ENCODE data around the gene ALG8. TPM values are rescaled to one million over a fixed set of nuclear protein-coding genes. Genes with fewer than 3 reads are reported as not detected.
"Not testable (repeated sequence)": the region's sequence is repeated elsewhere in the genome, so short reads cannot be mapped to it uniquely, and the experiment has no call there.

Gene ALG8
- total RNA-seq, 1 experiment from 2014 or later, result 97.0 TPM

DNA sequence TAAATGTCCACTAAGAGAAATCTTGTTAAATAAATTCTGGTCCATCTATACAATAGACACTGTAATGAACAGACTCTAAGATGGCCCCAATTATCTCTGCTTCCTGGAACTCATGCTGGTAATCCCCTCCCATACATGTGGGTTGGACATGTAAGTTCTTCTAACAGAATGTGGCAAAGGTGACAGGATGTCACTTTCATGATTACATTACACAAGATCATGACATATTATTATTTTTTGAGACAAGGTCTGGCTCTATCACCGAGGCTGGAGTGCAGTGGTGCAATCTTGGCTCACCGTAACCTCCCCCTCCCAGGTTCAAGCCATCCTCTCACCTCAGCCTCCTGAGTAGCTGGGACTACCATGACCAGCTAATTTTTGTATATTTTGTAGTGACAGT, 45.2 kb downstream of the ALG8 start:
- in situ Hi-C loops (cut with HindIII; ENCODE audit: low pct_unique_long_range_greater_than_20kb, low sequenced_read_pairs), result no loop called here
- TF ChIP-seq REST (IDR thresholded peaks at IDR 0.05; ENCODE audit: insufficient read depth in 1 of 2, low read depth in 2 of 2, low read length in 1 of 2), result no peak
- no TSS peak for BruUV-seq (replicated peaks)
- H3K27ac ChIP-seq (ENCODE audit: low read length), result no peak overlapping the region
- ATAC-seq, result no peak
- ChIA-PET POLR2A (no interaction called here), CTCF (no interaction called here)
- DNase-seq (ENCODE audit: low read depth, low spot score), result no peak
- H3K4me1 ChIP-seq (ENCODE audit: control insufficient read depth, insufficient read depth, low read length), result no peaks in the 10 kb centered on the region
- H3K36me3 ChIP-seq (ENCODE audit: control insufficient read depth, insufficient read depth, low read length), result no peaks in the 10 kb centered on the region
- H3K27me3 ChIP-seq (ENCODE audit: control insufficient read depth, insufficient read depth, low read length), result no peaks in the 10 kb centered on the region
- no peaks in the 10 kb centered on the region for H3K9me3 ChIP-seq (ENCODE audit: control insufficient read depth, insufficient read depth, low read depth, low read length)
- H3K4me3 ChIP-seq (ENCODE audit: low read depth in 2 of 2, low read length in 2 of 2), result no peak overlapping the region
- intact Hi-C loops (cut with micrococcal nuclease; ENCODE audit: unreplicated experiment), result no loop called here

- DNase-seq (ENCODE audit: low read depth, low spot score); H3K4me1 ChIP-seq (ENCODE audit: control insufficient read depth, insufficient read depth, low read length); intact Hi-C loops (cut with micrococcal nuclease; ENCODE audit: unreplicated experiment); H3K36me3 ChIP-seq (ENCODE audit: control insufficient read depth, insufficient read depth, low read length); H3K27ac ChIP-seq (ENCODE audit: low read length); in situ Hi-C loops (cut with HindIII; ENCODE audit: low pct_unique_long_range_greater_than_20kb, low sequenced_read_pairs); BruUV-seq (replicated peaks); H3K27me3 ChIP-seq (ENCODE audit: control insufficient read depth, insufficient read depth, low read length); H3K9me3 ChIP-seq (ENCODE audit: control insufficient read depth, insufficient read depth, low read depth, low read length); ATAC-seq; H3K4me3 ChIP-seq (ENCODE audit: low read depth in 2 of 2, low read length in 2 of 2); CTCF ChIA-PET: not testable (repeated sequence)
- POLR2A ChIA-PET, result interaction anchor here (0.5 kb wide), 1 partner anchor 82 kb away, joined by 5 read pairs; no protein-coding TSS in a partner anchor
Observed at GRCh38 chr11:78086521-78087074, 52.8 kb downstream of the ALG8 start.

DNA sequence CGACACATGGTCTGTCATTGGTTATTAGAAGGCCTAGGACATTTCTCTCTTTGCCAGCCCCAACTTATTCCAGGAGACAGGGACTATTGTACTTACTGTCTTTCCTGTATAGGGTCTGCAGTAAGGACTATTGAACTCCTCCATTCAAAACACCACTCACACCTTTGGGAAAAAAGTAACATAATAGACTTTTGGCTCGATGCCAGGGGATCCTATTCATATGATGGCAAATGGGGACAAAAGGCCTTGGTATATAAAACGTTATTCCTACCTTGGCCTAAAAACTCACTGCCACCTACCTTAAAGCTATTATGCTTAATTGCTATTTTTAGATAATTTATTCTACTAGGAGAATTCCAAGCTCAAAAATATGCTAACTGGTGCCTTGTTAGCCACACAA, 53.5 kb downstream of the ALG8 start:
- Histone ChIP-seq H3K27ac (ENCODE audit: low read length) (no peak overlapping the region), H3K36me3 (ENCODE audit: control insufficient read depth, insufficient read depth, low read length) (no peaks in the 10 kb centered on the region), H3K4me1 (ENCODE audit: control insufficient read depth, insufficient read depth, low read length) (no peaks in the 10 kb centered on the region), H3K27me3 (ENCODE audit: control insufficient read depth, insufficient read depth, low read length) (no peaks in the 10 kb centered on the region), H3K4me3 (ENCODE audit: low read depth in 2 of 2, low read length in 2 of 2) (no peak overlapping the region), H3K9me3 (ENCODE audit: control insufficient read depth, insufficient read depth, low read depth, low read length) (no peaks in the 10 kb centered on the region)
- DNase-seq (ENCODE audit: low read depth, low spot score) (no peak), ATAC-seq (no peak)
- ChIA-PET CTCF (no interaction called here), POLR2A (no interaction called here)
- BruUV-seq (replicated peaks), result no TSS peak
- intact Hi-C loops (cut with micrococcal nuclease; ENCODE audit: unreplicated experiment) (no loop called here), in situ Hi-C loops (cut with HindIII; ENCODE audit: low pct_unique_long_range_greater_than_20kb, low sequenced_read_pairs) (no loop called here)
- TF ChIP-seq, protein P1, sequence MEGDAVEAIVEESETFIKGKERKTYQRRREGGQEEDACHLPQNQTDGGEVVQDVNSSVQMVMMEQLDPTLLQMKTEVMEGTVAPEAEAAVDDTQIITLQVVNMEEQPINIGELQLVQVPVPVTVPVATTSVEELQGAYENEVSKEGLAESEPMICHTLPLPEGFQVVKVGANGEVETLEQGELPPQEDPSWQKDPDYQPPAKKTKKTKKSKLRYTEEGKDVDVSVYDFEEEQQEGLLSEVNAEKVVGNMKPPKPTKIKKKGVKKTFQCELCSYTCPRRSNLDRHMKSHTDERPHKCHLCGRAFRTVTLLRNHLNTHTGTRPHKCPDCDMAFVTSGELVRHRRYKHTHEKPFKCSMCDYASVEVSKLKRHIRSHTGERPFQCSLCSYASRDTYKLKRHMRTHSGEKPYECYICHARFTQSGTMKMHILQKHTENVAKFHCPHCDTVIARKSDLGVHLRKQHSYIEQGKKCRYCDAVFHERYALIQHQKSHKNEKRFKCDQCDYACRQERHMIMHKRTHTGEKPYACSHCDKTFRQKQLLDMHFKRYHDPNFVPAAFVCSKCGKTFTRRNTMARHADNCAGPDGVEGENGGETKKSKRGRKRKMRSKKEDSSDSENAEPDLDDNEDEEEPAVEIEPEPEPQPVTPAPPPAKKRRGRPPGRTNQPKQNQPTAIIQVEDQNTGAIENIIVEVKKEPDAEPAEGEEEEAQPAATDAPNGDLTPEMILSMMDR (IDR thresholded peaks at IDR 0.05), result no peak
- TF ChIP-seq REST (IDR thresholded peaks at IDR 0.05; ENCODE audit: insufficient read depth in 1 of 2, low read depth in 2 of 2, low read length in 1 of 2) (no peak), SIN3A (IDR thresholded peaks at IDR 0.05; ENCODE audit: borderline replicate concordance, insufficient read depth, low read depth, low read length) (no peak), TCF7L2 (IDR thresholded peaks at IDR 0.05; ENCODE audit: low read depth, low read length) (no peak), POLR2AphosphoS5 (IDR thresholded peaks at IDR 0.05; ENCODE audit: low read depth, low read length) (no peak)

DNA sequence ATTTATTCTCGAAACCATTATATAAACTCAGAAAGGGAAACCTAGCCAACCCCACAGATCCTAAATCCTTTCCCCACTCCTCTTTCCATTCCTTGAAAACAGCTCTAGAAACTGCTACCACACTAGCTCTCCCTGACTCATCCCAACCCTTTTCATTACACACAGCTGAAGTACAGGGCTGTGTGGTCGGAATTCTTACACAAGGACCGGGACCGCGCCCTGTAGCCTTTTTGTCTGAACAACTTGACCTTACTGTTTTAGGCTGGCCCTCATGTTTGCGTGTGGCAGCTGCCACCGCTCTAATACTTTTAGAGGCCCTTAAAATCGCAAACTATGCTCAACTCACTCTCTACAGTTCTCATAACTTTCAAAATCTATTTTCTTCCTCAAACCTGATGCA, 54.9 kb downstream of the ALG8 start:
- H3K4me3 ChIP-seq (ENCODE audit: low read depth in 2 of 2, low read length in 2 of 2); BruUV-seq (replicated peaks); H3K36me3 ChIP-seq (ENCODE audit: control insufficient read depth, insufficient read depth, low read length); H3K9me3 ChIP-seq (ENCODE audit: control insufficient read depth, insufficient read depth, low read depth, low read length); CTCF ChIA-PET; POLR2A ChIA-PET; H3K4me1 ChIP-seq (ENCODE audit: control insufficient read depth, insufficient read depth, low read length); DNase-seq (ENCODE audit: low read depth, low spot score); in situ Hi-C loops (cut with HindIII; ENCODE audit: low pct_unique_long_range_greater_than_20kb, low sequenced_read_pairs); H3K27me3 ChIP-seq (ENCODE audit: control insufficient read depth, insufficient read depth, low read length); intact Hi-C loops (cut with micrococcal nuclease; ENCODE audit: unreplicated experiment); H3K27ac ChIP-seq (ENCODE audit: low read length); ATAC-seq: not testable (repeated sequence)

Data from Panc1 (cell line).